Fibroblast of mammary gland (primary cell): ENCODE measurements around the gene MGMT.

Experiments used
- DNase-seq: peaks from one replicate; pipeline ENCODE4 v3.0.0-alpha.2; 2010; ENCODE audit warnings: low read depth
- H3K4me3 ChIP-seq: 2 replicates; pipeline ENCODE4 v1.5.1; 2011; ENCODE audit warnings: low read depth, mild to moderate bottlenecking, low read length, moderate library complexity; ENCODE audit not compliant: control insufficient read depth
- CTCF ChIP-seq: conservative IDR thresholded peaks from 2 replicates; pipeline ENCODE4 v1.5.1; 2011; ENCODE audit warnings: low read depth, low read length, inconsistent platforms; ENCODE audit not compliant: control insufficient read depth, insufficient read depth

MGMT gene

GRCh38 chr10:129778571-129778970, 311.5 kb downstream of the MGMT start:
- no peak overlapping the region for H3K4me3 ChIP-seq
- no peak for DNase-seq

GRCh38 chr10:129779126-129780111, 312.4 kb downstream of the MGMT start:
- DNase-seq: no peak
- H3K4me3 ChIP-seq: no peak overlapping the region
- no peak for TF ChIP-seq CTCF

More at GRCh38 chr10:129778571-129778970, 311.5 kb downstream of the MGMT start:
- no peak for TF ChIP-seq CTCF

GRCh38 chr10:129780198-129780597, 313.2 kb downstream of the MGMT start:
- no peak overlapping the region for H3K4me3 ChIP-seq
- TF ChIP-seq CTCF: no peak
- DNase-seq: no peak

- no peak for DNase-seq
- no peak overlapping the region for H3K4me3 ChIP-seq
- TF ChIP-seq CTCF: no peak
Observed at GRCh38 chr10:129780901-129781795, 314.1 kb downstream of the MGMT start.

GRCh38 chr10:129784291-129784690, 317.2 kb downstream of the MGMT start:
- no peak for TF ChIP-seq CTCF
- H3K4me3 ChIP-seq: no peak overlapping the region
- DNase-seq: no peak

- TF ChIP-seq CTCF: no peak
- H3K4me3 ChIP-seq: no peak overlapping the region
- no peak for DNase-seq
Observed at GRCh38 chr10:129784891-129785290, 317.9 kb downstream of the MGMT start.
